IPS-18c (cell line): ENCODE results near the gene BLCAP.
"Not testable (repeated sequence)": the region's sequence is repeated elsewhere in the genome, so short reads cannot be mapped to it uniquely, and the experiment has no call there.

Experiments used
- H3K4me3 ChIP-seq: 2 replicates; pipeline ENCODE4 v1.7.0; 2013; ENCODE audit warnings: low read depth, mild to moderate bottlenecking, low read length, moderate library complexity; ENCODE audit not compliant: insufficient read depth
- H3K9me3 ChIP-seq: one replicate; pipeline ENCODE4 v1.6.1; 2013; ENCODE audit warnings: mild to moderate bottlenecking, low read length, moderate library complexity; ENCODE audit not compliant: control insufficient read depth, insufficient read depth

BLCAP gene

DNA sequence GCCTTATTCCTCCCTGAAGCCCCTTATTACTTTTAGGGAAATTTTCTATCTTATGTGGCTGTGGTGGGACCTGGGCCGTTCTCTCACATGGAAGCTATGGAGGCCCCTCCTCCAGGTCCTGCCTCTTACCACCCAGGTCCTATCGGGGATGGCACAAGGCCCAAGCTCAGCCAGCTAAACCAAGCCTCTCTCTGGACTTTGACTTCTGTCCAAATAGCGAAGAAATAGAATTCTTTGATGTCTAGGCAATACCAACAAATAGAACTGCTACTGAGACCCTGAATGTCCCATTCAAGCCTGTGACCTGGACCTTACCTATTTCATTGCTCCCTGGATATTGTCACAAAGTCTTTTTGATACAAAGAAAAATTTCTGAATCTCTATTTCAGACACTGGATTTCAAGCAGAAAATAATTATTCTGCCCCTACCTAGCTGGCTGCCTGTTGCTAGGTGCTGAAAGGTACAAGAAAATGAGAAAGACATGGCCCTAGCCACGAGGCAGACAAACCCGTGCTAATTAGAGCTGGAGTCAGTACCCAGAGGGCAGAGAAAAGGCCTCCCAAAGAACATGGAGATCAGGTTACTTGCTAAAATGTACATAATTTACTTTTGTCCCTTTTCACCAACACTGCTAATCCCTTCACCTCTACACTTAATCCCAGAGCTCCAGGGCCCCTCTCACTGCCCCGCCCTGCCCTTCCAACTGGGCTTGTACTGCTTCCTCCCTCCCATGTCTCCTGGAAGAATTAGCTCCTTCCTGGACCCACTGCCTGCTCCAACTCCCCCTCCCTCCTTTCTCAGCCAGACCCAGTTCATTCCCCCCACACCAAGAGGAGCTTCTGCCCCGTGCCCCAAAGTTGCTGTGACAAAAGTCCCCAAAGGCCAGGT is 22.2 kb downstream of the BLCAP start:
- no peaks in the 10 kb centered on the region for H3K9me3 ChIP-seq
- H3K4me3 ChIP-seq, result no peak overlapping the region

DNA sequence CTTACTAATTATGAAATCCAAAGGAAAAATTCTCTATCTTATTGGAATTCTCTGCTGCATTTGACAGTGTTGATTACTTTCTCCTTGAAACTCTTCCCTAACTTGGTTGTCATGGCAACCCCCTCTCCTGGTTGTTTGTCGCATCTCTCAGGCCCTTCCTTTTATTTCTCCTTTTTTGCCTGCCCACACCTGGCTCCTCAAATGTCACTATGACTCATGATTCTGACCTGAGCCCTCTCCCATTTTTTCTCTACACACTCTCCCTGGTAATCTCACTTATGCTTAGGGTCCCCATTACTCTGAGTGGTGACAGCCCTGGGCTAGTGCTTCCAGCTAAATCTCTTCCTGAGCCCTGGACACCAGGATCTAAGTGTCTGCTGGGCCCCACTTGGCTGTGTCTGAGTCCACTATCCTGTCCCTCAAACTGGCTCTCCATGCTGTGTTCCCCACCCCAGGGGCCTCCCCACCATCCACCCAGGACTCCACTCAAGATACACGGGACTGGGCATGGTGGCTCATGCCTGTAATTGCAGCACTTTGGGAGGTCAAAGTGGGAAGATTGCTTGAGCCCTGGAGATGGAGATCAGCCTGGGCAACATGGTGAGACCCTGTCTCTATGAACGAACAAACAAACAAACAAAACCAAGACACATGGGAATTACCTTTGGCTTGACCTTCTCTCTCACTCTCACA is 23.1 kb downstream of the BLCAP start:
- H3K4me3 ChIP-seq, result no peak overlapping the region
- no peaks in the 10 kb centered on the region for H3K9me3 ChIP-seq

DNA sequence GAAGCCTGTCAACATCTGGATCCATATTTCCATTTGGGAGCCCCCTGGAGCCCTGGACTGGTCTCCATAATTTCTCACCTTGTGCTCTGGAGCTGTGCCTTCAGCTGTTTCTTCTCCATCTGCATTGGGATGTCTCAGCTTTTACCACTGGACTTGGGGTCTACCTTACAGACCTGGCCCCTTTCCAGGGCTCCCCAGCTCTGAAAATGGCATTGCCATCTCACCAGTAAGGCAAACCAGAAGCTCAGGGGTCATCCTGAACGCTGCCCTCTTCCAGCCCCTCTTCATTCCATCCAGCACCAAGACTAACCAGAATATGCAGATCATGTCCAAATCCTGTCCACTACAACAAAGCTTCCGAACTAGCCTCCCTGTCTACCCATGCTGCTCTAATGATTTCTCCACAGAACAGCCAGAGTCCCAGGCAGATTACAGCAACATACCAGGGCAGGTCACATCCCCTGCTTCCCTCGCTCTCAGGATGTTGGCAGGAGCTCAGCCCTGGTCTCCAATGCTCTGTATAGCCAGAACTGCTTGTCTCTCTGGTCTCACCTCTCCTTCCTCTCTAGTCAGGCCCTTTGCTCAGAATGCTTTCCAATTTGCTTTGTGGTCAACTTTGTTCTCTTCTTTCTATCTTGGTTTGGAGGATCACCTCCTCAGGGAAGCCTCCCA is 24.3 kb downstream of the BLCAP start:
- Histone ChIP-seq H3K9me3 (no peaks in the 10 kb centered on the region), H3K4me3 (no peak overlapping the region)

DNA sequence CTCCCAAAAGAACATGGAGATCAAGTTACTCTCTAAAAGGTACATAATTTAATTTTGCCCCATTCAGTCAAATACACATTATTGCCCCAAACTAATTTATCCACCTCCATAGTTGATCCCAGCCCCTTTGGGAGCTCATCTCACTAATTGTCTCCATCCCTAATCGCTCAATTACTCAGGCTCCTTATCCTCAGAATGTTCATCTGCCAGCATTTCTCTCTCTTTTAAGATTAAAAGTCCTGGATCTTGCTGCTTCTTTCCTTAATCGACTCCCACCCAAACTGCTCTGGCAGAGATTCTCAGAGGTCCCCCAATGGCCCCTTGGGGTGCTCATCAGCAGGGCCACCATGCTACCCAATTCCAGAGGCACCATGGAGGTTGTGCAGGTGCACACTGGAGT is 25.0 kb downstream of the BLCAP start:
- H3K4me3 ChIP-seq, result no peak overlapping the region
- no peaks in the 10 kb centered on the region for H3K9me3 ChIP-seq

- no peaks in the 10 kb centered on the region for H3K9me3 ChIP-seq
- no peak overlapping the region for H3K4me3 ChIP-seq
Measured at GRCh38 chr20:37501940-37502339, 25.7 kb downstream of the BLCAP start.

GRCh38 chr20:37500311-37500710 is 27.4 kb downstream of the BLCAP start:
- Histone ChIP-seq H3K4me3 (no peak overlapping the region), H3K9me3 (no peaks in the 10 kb centered on the region)

- no peak overlapping the region for H3K4me3 ChIP-seq
- no peaks in the 10 kb centered on the region for H3K9me3 ChIP-seq
Measured at GRCh38 chr20:37498066-37498665, 29.5 kb downstream of the BLCAP start.

- H3K9me3 ChIP-seq, result no peaks in the 10 kb centered on the region
Measured at GRCh38 chr20:37494796-37495195, 32.9 kb downstream of the BLCAP start.

GRCh38 chr20:37494301-37494700 is 33.4 kb downstream of the BLCAP start:
- Histone ChIP-seq H3K4me3 (no peak overlapping the region), H3K9me3 (no peaks in the 10 kb centered on the region)

More at GRCh38 chr20:37494796-37495195, 32.9 kb downstream of the BLCAP start:
- H3K4me3 ChIP-seq, result no peak overlapping the region; the same call in 1 of the 2 replicates

DNA sequence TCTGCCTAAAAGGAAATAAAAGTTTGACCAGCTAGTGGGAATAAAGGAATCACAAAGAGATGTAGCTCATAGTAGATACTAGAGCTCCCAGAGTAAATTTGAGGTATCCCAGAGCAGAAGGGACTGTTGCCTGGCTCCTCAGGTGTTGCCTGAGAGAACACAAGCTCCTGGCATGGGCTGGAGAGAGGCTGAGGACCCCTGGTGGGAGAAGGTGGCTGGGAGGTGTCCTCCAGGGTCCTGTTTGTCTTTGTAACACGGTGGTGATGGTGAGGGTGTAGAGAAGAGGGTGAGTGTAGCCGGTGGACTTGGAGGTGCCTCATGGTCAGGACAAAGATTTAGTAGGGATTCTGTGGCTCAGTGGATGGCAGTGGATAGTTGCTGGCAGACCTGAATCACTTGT is 34.7 kb downstream of the BLCAP start:
- H3K4me3 ChIP-seq, result no peak overlapping the region
- H3K9me3 ChIP-seq, result no peaks in the 10 kb centered on the region

DNA sequence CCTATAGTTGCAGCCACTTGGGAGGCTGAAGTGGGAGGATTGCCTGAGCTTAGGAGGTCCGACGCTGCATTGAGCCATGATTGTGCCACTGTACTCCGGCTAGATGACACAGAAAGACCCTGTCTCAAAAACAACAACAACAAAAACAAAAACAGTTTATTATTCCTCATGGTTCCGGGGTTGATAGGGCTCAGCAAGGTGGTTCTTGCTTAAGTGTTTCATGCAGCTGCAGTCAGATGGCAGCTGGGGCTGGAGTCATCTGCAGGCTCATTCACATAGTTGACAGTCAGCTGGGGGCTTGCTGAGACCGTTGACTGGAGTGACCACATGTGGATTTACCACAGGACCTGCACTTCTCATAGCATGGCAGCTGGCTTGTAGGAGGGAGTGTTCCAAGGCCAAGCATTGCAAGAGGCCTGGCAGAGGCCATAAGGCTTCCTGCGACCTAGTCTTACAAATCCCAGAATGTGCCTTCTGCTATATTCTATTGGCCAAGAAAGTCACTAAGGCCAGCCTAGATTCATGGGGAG is 35.5 kb downstream of the BLCAP start:
- H3K9me3 ChIP-seq, result no peaks in the 10 kb centered on the region
- H3K4me3 ChIP-seq, result no peak overlapping the region

DNA sequence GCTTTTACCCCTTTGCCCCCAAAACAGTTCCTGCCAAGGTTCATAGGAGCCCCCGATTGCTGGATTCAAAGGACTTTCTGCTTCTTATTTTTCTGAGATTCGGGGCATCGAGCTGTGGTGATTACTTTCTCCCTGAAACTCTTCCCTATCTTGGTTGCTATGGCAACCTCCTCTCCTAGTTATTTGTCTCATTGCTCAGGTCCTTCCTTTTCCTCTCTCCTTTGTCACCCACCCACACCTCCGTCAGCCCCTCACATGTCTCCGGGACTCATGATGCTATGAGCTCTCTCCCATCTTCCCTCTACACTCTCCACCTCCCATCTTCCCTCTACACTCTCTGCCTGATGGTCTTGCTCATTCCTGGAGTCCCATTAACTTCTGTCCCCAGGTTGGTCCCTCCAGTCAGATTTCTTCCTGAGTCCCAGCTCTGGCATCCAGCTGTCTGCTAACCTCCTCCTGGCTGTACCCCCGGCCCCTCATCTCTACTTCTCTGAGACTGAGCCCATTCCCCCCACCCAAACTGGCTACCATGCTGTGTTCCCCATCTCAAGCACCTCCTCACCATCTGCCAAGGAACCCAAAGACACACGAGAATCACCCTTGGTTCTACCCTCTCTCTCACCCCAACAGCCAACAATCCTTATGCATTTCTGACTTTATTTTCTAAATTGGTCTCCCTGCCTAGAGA is 36.9 kb downstream of the BLCAP start:
- Histone ChIP-seq H3K9me3 (no peaks in the 10 kb centered on the region), H3K4me3 (no peak overlapping the region)

DNA sequence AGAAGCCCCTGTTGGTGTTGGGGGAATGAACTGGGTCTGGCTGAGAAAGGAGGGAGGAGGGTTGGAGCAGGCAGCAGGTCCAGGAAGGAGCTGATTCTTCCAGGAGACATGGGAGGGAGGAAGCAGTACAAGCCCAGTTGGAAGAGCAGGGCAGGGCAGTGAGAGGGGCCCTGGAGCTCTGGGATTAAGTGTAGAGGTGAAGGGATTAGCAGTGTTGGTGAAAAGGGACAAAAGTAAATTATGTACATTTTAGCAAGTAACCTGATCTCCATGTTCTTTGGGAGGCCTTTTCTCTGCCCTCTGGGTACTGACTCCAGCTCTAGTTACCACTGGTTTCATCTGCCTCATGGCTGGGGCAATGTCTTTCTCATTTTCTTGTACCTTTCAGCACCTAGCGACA is 41.5 kb downstream of the BLCAP start:
- H3K9me3 ChIP-seq, H3K4me3 ChIP-seq: not testable (repeated sequence)

GRCh38 chr20:37484331-37484730 is 43.3 kb downstream of the BLCAP start:
- H3K4me3 ChIP-seq, result no peak overlapping the region
- H3K9me3 ChIP-seq, result no peaks in the 10 kb centered on the region

DNA sequence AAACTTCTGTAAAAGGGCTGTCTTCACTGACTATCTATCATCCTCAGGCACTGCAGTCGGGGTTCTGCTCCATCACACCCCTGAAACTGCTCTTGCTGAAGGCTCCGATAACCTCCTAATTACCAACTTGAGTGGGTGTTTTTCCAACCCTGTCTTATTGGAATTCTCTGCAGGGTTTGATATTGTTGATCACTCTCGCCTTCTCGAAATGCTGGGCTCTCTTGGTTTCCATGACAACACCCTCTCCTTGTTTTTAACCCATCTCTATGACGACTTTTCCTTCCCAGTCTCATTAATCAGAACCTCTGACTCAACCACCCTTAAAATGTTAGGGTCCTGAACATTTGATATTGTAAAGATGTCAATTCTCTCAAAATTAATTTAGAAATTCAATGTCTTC is 46.1 kb downstream of the BLCAP start:
- Histone ChIP-seq H3K9me3 (no peaks in the 10 kb centered on the region), H3K4me3 (no peak overlapping the region)

DNA sequence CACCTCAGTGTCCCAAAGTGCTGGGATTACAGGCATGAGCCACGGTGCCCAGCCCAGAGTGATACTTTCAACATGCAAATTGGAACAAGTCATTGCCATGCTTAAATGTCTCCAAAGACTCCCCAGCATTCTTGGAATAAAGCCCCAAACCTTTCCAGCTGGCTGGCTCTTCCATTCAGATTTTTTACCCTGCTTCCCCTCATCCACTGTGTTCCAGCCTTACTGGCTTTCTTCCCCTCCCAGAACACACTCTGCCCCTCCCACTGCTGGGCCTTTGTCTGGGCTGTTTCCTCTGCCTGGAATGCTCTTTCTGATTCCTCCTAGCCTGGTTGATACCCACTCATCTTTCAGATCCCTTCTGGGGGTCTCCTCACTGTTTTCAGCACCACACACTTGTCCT is 46.8 kb downstream of the BLCAP start:
- H3K9me3 ChIP-seq, result no peaks in the 10 kb centered on the region
- H3K4me3 ChIP-seq, result no peak overlapping the region
